HS-5 (cell line): ENCODE measurements around the gene BEGAIN.

Experiments used
- DNase-seq: peaks from one replicate; pipeline ENCODE4 v3.0.0-alpha.2; 2012; ENCODE audit warnings: low read depth

Gene BEGAIN

GRCh38 chr14:100549834-100550625, 37.2 kb downstream of the BEGAIN start:
- no peak for DNase-seq

- DNase-seq = no peak
These were observed 38.3 kb downstream of the BEGAIN start for GRCh38 chr14:100548939-100549338.

- DNase-seq = no peak
These were observed 38.9 kb downstream of the BEGAIN start for GRCh38 chr14:100548295-100548655.

DNA sequence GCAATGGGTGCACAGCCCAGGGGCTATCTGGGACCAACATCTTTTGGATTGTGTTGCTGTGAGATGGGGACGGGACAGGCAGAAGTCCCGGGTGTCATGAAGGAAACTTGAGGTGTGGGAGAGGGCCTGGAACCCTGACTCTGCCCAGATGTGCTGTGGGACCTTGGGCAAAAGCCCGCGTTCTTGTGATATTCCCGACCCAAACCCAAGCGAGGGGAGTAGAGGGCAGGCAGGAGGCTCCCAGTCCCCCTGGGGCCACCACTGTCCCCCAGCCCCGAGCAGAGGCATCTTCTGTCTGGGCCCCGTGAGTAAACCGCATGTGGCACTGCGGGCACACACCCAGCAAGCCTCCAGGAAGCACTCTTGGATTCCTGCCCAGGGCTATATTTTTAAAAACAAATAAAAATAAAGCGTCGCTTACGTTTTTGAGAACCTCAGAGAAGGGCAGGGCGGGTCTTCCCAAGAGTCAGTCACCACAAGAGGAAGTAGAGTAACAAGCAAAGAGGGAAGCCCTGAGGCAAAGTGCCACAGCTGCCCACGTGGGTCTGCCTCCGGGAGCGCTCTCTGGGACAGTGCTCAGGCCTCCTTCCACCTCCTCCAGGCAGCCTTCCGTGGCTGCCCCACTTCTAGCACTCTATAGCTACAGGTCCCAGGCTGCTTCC, 39.5 kb downstream of the BEGAIN start:
- DNase-seq = no peak

DNA sequence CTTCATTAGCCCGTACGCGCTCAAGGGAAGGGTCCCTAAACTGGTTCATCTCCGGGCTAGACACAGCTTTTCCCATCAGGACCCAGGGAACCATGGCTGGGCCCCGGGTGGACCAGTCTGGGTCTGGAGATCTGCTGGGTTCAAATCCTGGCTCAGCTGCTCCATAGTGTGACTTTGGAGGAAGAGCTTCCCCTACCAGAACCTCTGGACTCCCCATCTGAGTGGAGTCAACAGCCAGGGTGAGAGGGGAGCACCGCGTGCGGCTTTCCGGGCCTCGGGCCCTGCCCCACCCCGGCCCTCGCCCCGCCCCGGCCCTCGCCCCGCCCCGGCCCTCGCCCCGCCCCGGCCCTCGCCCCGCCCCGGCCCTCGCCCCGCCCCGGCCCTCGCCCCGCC, 41.2 kb downstream of the BEGAIN start:
- no peak for DNase-seq

GRCh38 chr14:100545359-100545758, 41.9 kb downstream of the BEGAIN start:
- no peak for DNase-seq

DNA sequence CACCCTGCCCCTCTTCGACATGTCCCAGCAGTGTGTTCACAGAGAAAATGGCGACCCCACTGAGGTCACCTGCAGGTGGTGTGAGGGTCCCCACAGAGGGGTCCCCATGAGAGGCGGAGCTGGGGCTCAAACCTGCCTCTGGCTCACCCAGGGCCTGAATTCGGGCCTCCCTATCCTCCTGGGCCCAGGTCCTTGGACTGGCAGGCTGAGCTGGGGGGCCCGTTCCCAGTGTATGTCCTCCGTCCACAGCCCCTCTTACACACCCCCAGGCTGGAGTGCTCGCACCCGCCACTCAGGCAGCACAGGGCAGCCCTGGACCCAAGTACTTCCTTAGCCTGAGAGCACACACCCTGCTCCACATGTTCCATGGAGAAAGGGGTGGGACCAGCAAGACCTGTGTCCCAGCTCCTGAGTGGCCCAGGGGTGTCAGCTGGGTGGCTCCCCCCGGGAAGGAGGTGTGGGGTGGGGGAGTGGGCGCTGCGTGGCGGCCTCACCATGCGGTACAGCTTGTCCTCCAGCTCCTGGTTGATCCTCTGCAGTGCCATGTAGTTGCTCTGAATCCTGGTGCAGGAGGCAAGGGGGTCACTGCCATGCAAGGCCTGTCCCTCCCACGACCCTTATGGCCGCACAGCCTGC, 42.6 kb downstream of the BEGAIN start:
- no peak for DNase-seq

- no peak for DNase-seq
These were observed 43.5 kb downstream of the BEGAIN start for GRCh38 chr14:100543471-100544455.

DNA sequence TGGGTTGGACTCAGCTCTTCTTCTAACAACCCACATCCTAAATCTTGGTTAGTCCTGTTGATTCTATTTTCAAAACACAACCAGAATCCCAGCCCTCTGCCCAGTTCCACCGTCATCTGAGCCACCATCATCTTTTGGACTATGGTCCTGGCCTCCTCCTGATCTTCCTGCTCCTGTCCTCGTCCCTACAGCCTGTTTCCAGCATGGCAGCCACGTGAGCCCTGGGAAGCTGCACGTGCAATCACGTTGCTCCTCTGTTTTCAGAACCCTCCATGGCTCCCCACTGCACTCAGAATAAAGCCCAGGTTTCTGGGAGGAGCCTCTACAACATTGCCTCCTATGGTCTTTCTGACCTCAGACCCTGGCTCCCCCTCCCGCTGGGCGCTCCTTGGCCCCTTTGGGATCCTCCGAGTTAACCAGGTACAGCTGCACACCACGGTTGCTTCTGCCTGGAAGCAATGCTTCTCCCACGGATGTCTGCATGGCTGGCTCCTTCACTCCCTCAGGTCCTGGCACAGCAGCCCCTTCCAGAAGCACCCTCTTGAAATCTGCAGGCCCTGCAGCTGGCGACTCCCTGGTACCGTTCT, 44.5 kb downstream of the BEGAIN start:
- no peak for DNase-seq

GRCh38 chr14:100541621-100542560, 45.3 kb downstream of the BEGAIN start:
- no peak for DNase-seq

GRCh38 chr14:100540926-100541620, 46.1 kb downstream of the BEGAIN start:
- DNase-seq = no peak

DNA sequence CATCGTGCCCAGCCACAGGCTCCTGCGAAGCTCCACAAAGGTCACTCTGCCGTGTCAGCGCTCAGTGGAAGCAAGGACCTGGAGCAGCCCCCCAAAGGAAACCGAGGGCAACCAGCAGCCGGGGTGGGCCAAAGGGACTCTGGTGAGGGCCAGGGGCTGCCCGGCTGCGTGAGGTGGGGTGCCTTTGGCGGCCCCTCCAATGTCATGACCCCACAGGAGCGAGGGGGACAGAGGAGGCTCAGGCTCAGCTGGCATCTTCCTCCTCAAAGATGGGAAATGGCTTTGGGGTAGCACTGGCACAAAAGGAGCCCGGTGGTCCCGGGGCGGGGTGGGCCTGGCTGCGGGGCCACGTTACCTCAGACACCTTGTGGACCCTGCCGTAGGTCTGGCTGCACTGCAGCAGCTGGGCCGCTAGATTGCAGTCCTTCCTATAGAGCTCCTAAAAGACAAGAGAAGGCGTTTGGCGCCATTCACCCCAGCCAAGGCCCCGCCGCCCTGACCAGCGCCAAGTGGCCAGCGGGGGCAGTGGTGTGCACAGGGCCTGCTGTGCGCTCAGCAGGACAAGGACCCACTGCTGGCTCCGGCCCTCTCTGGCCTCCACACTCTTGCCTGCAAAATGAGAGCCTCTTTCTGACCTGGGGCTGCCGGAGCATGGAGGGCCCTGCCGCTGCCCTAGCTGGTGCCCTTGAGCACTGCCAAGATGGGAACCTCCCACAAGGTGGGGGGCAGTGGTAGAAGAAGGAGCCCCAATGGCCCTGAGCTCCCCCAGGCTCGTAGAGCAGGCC, 46.9 kb downstream of the BEGAIN start:
- DNase-seq = no peak

GRCh38 chr14:100539766-100540140, 47.5 kb downstream of the BEGAIN start:
- DNase-seq = no peak

- DNase-seq = no peak
These were observed 48.1 kb downstream of the BEGAIN start for GRCh38 chr14:100539003-100539660.

DNA sequence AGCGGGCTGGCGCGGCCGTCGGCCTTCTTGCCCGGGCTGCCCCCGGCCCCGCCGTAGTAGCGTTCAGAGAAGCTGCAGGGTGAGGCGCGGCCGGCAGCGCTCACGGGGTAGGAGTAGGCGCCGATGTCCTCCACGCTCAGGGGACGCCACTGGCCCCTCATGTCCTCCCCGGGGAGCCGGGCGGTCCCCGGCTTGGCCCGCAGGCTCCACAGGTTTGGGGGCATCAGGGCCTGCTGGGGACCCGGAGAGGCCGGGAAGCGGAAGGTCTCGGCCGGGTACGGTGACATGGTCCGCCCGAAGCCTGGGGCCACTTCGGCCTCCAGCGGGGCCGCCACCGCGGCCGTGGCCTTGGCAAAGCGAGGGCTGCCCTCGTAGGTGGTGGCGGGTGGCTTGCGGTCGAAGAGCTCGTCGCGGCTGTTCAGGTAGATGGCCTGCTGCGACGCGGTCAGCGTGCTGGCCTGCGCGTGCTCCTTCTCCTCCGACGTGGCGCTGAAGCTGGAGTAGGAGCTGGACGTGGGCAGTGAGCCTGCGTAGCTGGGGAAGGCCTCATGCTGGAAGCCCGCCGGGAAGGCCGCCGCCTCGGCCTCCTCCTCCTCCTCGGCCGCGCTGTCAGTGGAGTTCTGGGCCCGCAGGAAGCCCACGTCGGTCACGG, 48.7 kb downstream of the BEGAIN start:
- no peak for DNase-seq

GRCh38 chr14:100537446-100538350, 49.5 kb downstream of the BEGAIN start:
- no peak for DNase-seq
